HFFc6 (cell line): ENCODE data around the gene JAG1. TPM values are rescaled to one million over a fixed set of nuclear protein-coding genes. Genes with fewer than 3 reads are reported as not detected.

Experiments
- DNase-seq: peaks from one replicate; pipeline ENCODE4 v3.0.0-alpha.2; 2018
- H3K27ac Mint-ChIP-seq: 2 replicates; pipeline ENCODE4 v1.8.0; 2020; ENCODE audit warnings: mild to moderate bottlenecking, mixed read lengths
- H3K27me3 Mint-ChIP-seq: 2 replicates; pipeline ENCODE4 v1.8.0; 2021; ENCODE audit warnings: mild to moderate bottlenecking, moderate library complexity, mixed read lengths; ENCODE audit not compliant: insufficient read depth
- H3K36me3 Mint-ChIP-seq: 2 replicates; pipeline ENCODE4 v1.8.0; 2021; ENCODE audit warnings: low read depth, mixed read lengths
- H3K4me1 Mint-ChIP-seq: 2 replicates; pipeline ENCODE4 v1.8.0; 2020; ENCODE audit warnings: low read depth, mixed read lengths
- H3K4me3 Mint-ChIP-seq: 2 replicates; pipeline ENCODE4 v1.8.0; 2020; ENCODE audit warnings: mild to moderate bottlenecking, moderate library complexity, mixed read lengths
- H3K9me3 Mint-ChIP-seq: 2 replicates; pipeline ENCODE4 v1.8.0; 2020; ENCODE audit warnings: mild to moderate bottlenecking, mixed read lengths
- CTCF ChIP-seq: fragments of 200-600 bp; sonication (generic); IDR thresholded peaks from 2 replicates; pipeline ENCODE4 v1.5.0; 2021; ENCODE audit warnings: antibody characterized with exemption, mild to moderate bottlenecking
- total RNA-seq, 6 experiments: library from RNA; stranded (reverse); fragmentation: NEBNext Ultra II Directional; extraction: Animal tissue kit (Norgen Biotek cat#: 25700); gene quantifications; 2 replicates in 1 of 6; 3 replicates in 5 of 6; pipeline ENCODE4 v1.2.3, GENCODE V29; 2021

JAG1 gene
- total RNA-seq, 6 experiments from 2014 or later, result 3.0 to 9.3 (median 8.2) TPM

DNA sequence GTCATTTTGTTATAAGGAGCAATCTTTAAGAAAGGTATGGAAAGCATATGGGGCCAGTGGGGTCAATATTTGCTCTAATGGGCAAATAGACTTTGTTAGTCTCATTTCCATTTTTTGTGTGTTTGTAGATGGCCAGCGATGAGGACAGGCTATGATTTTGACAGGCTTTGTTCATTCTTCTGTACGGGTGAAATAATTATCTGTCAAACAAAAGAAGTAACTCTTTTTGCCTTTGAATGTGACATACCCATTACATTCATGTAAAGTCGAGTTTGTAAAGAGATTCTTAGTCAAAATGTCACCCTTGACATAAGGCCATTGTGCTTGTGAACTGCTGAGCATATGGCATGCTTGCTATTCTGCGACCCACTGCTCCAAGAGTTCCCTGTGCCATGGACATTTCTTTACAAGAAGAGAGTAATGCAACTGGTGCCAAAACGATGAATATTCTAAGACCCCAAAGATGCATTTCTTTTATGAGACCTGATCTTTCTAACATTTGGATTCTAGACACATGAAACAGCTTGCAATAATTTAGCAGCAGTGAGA, 38.2 kb upstream of the JAG1 start:
- Mint-ChIP-seq H3K4me1 (peaks cover 23% of the 10 kb centered on the region), H3K36me3 (no peaks in the 10 kb centered on the region), H3K27me3 (no peaks in the 10 kb centered on the region), H3K9me3 (no peaks in the 10 kb centered on the region), H3K27ac (no peak overlapping the region), H3K4me3 (no peak overlapping the region)
- no peak for TF ChIP-seq CTCF
- DNase-seq, result no peak

- no peak for TF ChIP-seq CTCF
- Mint-ChIP-seq H3K27me3 (no peaks in the 10 kb centered on the region), H3K27ac (no peak overlapping the region), H3K9me3 (no peaks in the 10 kb centered on the region), H3K4me3 (no peak overlapping the region), H3K36me3 (no peaks in the 10 kb centered on the region), H3K4me1 (peaks cover 17% of the 10 kb centered on the region)
- DNase-seq, result no peak
Observed at GRCh38 chr20:10710991-10711775, 37.4 kb upstream of the JAG1 start.

DNA sequence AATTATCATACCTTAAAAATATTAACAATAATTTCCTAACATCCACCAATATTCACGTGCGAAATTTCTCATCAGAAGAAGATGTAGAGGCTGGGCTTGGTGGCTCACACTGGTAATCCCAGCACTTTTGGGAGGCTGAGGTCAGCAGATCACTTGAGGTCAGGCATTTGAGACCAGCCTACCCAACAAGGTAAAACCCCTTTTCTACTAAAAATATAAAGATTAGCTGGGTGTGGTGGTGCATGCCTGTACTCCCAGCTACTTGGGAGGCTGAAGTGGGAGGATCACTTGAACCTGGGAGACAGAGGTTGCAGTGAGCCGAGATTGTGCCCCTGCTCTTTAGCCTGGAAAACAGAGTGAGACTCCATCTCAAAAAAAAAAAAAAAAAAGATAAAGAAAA, 36.1 kb upstream of the JAG1 start:
- H3K27ac Mint-ChIP-seq, result no peak overlapping the region
- no peaks in the 10 kb centered on the region for H3K27me3 Mint-ChIP-seq
- no peaks in the 10 kb centered on the region for H3K36me3 Mint-ChIP-seq
- no peak for DNase-seq
- no peaks in the 10 kb centered on the region for H3K9me3 Mint-ChIP-seq
- TF ChIP-seq CTCF, result no peak
- peaks cover 15% of the 10 kb centered on the region for H3K4me1 Mint-ChIP-seq
- H3K4me3 Mint-ChIP-seq, result no peak overlapping the region

GRCh38 chr20:10708351-10709185, 34.8 kb upstream of the JAG1 start:
- DNase-seq, result peak; percentile 38
- H3K27me3 Mint-ChIP-seq, result no peaks in the 10 kb centered on the region
- no peak for TF ChIP-seq CTCF
- no peak overlapping the region for H3K4me3 Mint-ChIP-seq
- peaks cover 6% of the 10 kb centered on the region; the same call in 1 of the 2 replicates for H3K9me3 Mint-ChIP-seq
- H3K36me3 Mint-ChIP-seq, result no peaks in the 10 kb centered on the region
- H3K4me1 Mint-ChIP-seq, result peaks cover 9% of the 10 kb centered on the region
- no peak overlapping the region for H3K27ac Mint-ChIP-seq

GRCh38 chr20:10707791-10708190, 34.0 kb upstream of the JAG1 start:
- Mint-ChIP-seq H3K9me3 (peaks cover 8% of the 10 kb centered on the region; the same call in 1 of the 2 replicates), H3K27ac (no peak overlapping the region), H3K4me1 (peaks cover 9% of the 10 kb centered on the region)

More at GRCh38 chr20:10707791-10708190, 34.0 kb upstream of the JAG1 start:
- no peak for DNase-seq
- H3K4me3 Mint-ChIP-seq, result no peak overlapping the region
- no peak for TF ChIP-seq CTCF
- H3K36me3 Mint-ChIP-seq, result no peaks in the 10 kb centered on the region
- H3K27me3 Mint-ChIP-seq, result no peaks in the 10 kb centered on the region
